Measurements from ENCODE around the gene ERG. TPM values are rescaled to one million over a fixed set of nuclear protein-coding genes. Genes with fewer than 3 reads are reported as not detected.

The ERG gene
- total RNA-seq, 1 experiment from 2014 or later = 0.11 TPM

- H2BK20ac ChIP-seq (ENCODE audit: low read depth, low read length, poor library complexity, severe bottlenecking) = no peak overlapping the region
- no CpG with 5 or more reads among the region's 2 CpGs for WGBS (ENCODE audit: extremely low coverage, insufficient read length, low lambda C conversion rate)
- H3K27me3 ChIP-seq (ENCODE audit: insufficient read depth, low read length) = no peaks in the 10 kb centered on the region; the same call in 1 of the 2 replicates
- H3K4me1 ChIP-seq (ENCODE audit: insufficient read depth, low read length) = peaks cover 9% of the 10 kb centered on the region; the same call in 1 of the 2 replicates
- H4K5ac ChIP-seq (ENCODE audit: insufficient read length, low read depth, low read length) = no peak overlapping the region
- peaks cover 31% of the 10 kb centered on the region for H3K27me3 Mint-ChIP-seq (ENCODE audit: low read depth)
- H3K56ac ChIP-seq (ENCODE audit: insufficient read length, low read depth, low read length) = no peak overlapping the region
- no peak overlapping the region for H2BK5ac ChIP-seq (ENCODE audit: insufficient read length, low read length)
- no peak overlapping the region for H3K27ac ChIP-seq (ENCODE audit: insufficient read length, low read depth, low read length)
- no peaks in the 10 kb centered on the region for H3K23me2 ChIP-seq (ENCODE audit: insufficient read length, low read depth, low read length, poor library complexity, severe bottlenecking)
- H3K27ac Mint-ChIP-seq = no peak overlapping the region
- no peak overlapping the region for H3K4ac ChIP-seq (ENCODE audit: low read depth, low read length)
- H3K14ac ChIP-seq (ENCODE audit: insufficient read depth, low read length) = no peak overlapping the region
- no peak overlapping the region for H2BK12ac ChIP-seq (ENCODE audit: insufficient read length, low read depth, low read length)
- H2AK5ac ChIP-seq (ENCODE audit: insufficient read length, low read length) = no peak overlapping the region
- no peaks in the 10 kb centered on the region for H3K79me2 ChIP-seq (ENCODE audit: insufficient read depth, low read length)
- no peak overlapping the region for H3T11ph ChIP-seq (ENCODE audit: low read length)
- DNase-seq = no peak
- TF ChIP-seq CTCF (conservative IDR thresholded peaks at IDR 0.05) = no peak
- H3K9ac ChIP-seq (ENCODE audit: extremely low read depth, insufficient read length, low read length) = no peak overlapping the region
- H2AFZ ChIP-seq (ENCODE audit: low read length) = no peak overlapping the region
- no peak overlapping the region for H4K8ac ChIP-seq (replicated peaks; ENCODE audit: insufficient read length, low read depth, low read length)
- no peaks in the 10 kb centered on the region for H3K9me3 Mint-ChIP-seq
- no peaks in the 10 kb centered on the region for H3K79me1 ChIP-seq (ENCODE audit: insufficient read depth, low read depth, low read length, poor library complexity, severe bottlenecking)
- no peak overlapping the region for H4K91ac ChIP-seq (ENCODE audit: insufficient read length, low read depth, low read length)
- peaks cover 23 to 25% of the 10 kb centered on the region in 2 experiments for H3K4me1 Mint-ChIP-seq
- H3K4me2 ChIP-seq (ENCODE audit: insufficient read depth, insufficient read length, low read length) = no peak overlapping the region
- no peak overlapping the region for H3K4me3 Mint-ChIP-seq
- H3K36me3 Mint-ChIP-seq (ENCODE audit: insufficient read depth in 1 of 3, low read depth in 3 of 3) = no peaks in the 10 kb centered on the region
- no peak overlapping the region for H3K23ac ChIP-seq (ENCODE audit: insufficient read length, low read depth, low read length)
- H3K9me3 ChIP-seq (ENCODE audit: control insufficient read depth, low read depth, low read length) = no peaks in the 10 kb centered on the region
- H3K18ac ChIP-seq (ENCODE audit: insufficient read length, low read depth, low read length) = no peak overlapping the region
- no peaks in the 10 kb centered on the region for H4K20me1 ChIP-seq (ENCODE audit: control insufficient read depth, insufficient read depth, insufficient read length)
- H2BK15ac ChIP-seq (ENCODE audit: low read depth, low read length) = no peak overlapping the region
- H2BK120ac ChIP-seq (ENCODE audit: low read depth, low read length, poor library complexity, severe bottlenecking) = no peak overlapping the region
Observed at GRCh38 chr21:38349977-38350376, 148.3 kb downstream of the ERG start.

Data from H9 (cell line).